IMR-90 (cell line): ENCODE data around the gene DCAF5. TPM values are rescaled to one million over a fixed set of nuclear protein-coding genes. Genes with fewer than 3 reads are reported as not detected.

ENCODE experiments used
- ATAC-seq: fragments of 200-7000 bp; cut with Tn5 transposase; 2 replicates; pipeline ENCODE4 v1.9.1; 2020; ENCODE audit warnings: low read depth, mild to moderate bottlenecking, moderate library complexity
- BruUV-seq: library from RNA; stranded (reverse); fragments of 400-500 nt; replicated peaks from 2 replicates; lab custom pipeline; 2021; lab: Mats Ljungman, UMichigan
- CTCF ChIA-PET: fragments of 300-600 bp; formaldehyde crosslinking; extraction: SDS; loops from one replicate; lab custom pipeline; 2021; ENCODE audit warnings: antibody characterized with exemption; lab: Yijun Ruan, JAX
- POLR2A ChIA-PET: fragments of 300-600 bp; sonication (Branson Sonifier 250); formaldehyde crosslinking; loops from one replicate; lab custom pipeline; 2022; ENCODE audit warnings: antibody characterized with exemption; ENCODE audit not compliant: unreplicated experiment; lab: Charles Lee
- DNase-seq: peaks from one replicate; pipeline ENCODE4 v3.0.0; 2013
- H2AFZ ChIP-seq: replicated peaks from 2 replicates; pipeline ENCODE3; 2013; ENCODE audit warnings: low read length, mild to moderate bottlenecking; ENCODE audit not compliant: poor library complexity
- H2AK5ac ChIP-seq: 2 replicates; pipeline ENCODE4 v1.6.1; 2013; ENCODE audit warnings: low read depth, low read length, inconsistent platforms
- H2AK9ac ChIP-seq: replicated peaks from 2 replicates; pipeline ENCODE3; 2013; ENCODE audit warnings: mild to moderate bottlenecking, low read depth, low read length, moderate library complexity; ENCODE audit not compliant: poor library complexity
- H2BK120ac ChIP-seq: 2 replicates; pipeline ENCODE4 v1.6.1; 2013; ENCODE audit warnings: low read depth, low read length, inconsistent platforms
- H2BK15ac ChIP-seq: 3 replicates; pipeline ENCODE4 v1.6.1; 2013; ENCODE audit warnings: low read depth, low read length, inconsistent platforms
- H2BK20ac ChIP-seq: 2 replicates; pipeline ENCODE4 v1.6.1; 2013; ENCODE audit warnings: low read depth, mild to moderate bottlenecking, inconsistent platforms, low read length, moderate library complexity
- H2BK5ac ChIP-seq: 2 replicates; pipeline ENCODE4 v1.6.1; 2013; ENCODE audit warnings: mild to moderate bottlenecking, low read depth, low read length, inconsistent platforms; ENCODE audit not compliant: poor library complexity, severe bottlenecking
- H3K14ac ChIP-seq: replicated peaks from 2 replicates; pipeline ENCODE4 v1.6.1; 2013; ENCODE audit warnings: low read depth, low read length, inconsistent platforms
- H3K18ac ChIP-seq: 2 replicates; pipeline ENCODE4 v1.6.1; 2013; ENCODE audit warnings: low read depth, low read length, control low read depth
- H3K23ac ChIP-seq: 2 replicates; pipeline ENCODE4 v1.6.1; 2013; ENCODE audit warnings: low read depth, low read length, inconsistent platforms
- H3K27ac ChIP-seq: 2 replicates; pipeline ENCODE4 v1.5.1; 2013; ENCODE audit warnings: mild to moderate bottlenecking, control low read depth, low read length; ENCODE audit not compliant: insufficient read depth
- H3K27me3 ChIP-seq: 2 replicates; pipeline ENCODE4 v1.6.1; 2013; ENCODE audit warnings: low read length; ENCODE audit not compliant: control insufficient read depth, insufficient read depth
- H3K36me3 ChIP-seq: 2 replicates; pipeline ENCODE4 v1.6.1; 2013; ENCODE audit warnings: low read length, mixed read lengths; ENCODE audit not compliant: control insufficient read depth, insufficient read depth
- H3K4ac ChIP-seq: 2 replicates; pipeline ENCODE4 v1.6.1; 2013; ENCODE audit warnings: low read depth, low read length, inconsistent platforms
- H3K4me1 ChIP-seq: 2 replicates; pipeline ENCODE4 v1.6.1; 2013; ENCODE audit warnings: low read length, mixed read lengths; ENCODE audit not compliant: control insufficient read depth, insufficient read depth
- H3K4me2 ChIP-seq: 2 replicates; pipeline ENCODE4 v1.6.1; 2013; ENCODE audit warnings: low read depth, mild to moderate bottlenecking, control low read depth, low read length, moderate library complexity
- H3K4me3 ChIP-seq: 2 replicates; pipeline ENCODE4 v1.5.1; 2013; ENCODE audit warnings: low read depth, mild to moderate bottlenecking, control low read depth, low read length, moderate library complexity; ENCODE audit not compliant: insufficient read depth
- H3K56ac ChIP-seq: 2 replicates; pipeline ENCODE4 v1.6.1; 2013; ENCODE audit warnings: low read length, inconsistent platforms; ENCODE audit not compliant: insufficient read depth; ENCODE audit errors: extremely low read depth
- H3K79me1 ChIP-seq, 2 experiments: 2 replicates each; pipeline ENCODE4 v1.6.1; 2013; ENCODE audit warnings: low read length in 2 of 2, inconsistent platforms in 1 of 2, low read depth in 1 of 2
- H3K9ac ChIP-seq: 2 replicates; pipeline ENCODE4 v1.6.1; 2013; ENCODE audit warnings: low read depth, low read length, control low read depth
- H3K9me1 ChIP-seq: 2 replicates; pipeline ENCODE4 v1.6.1; 2013; ENCODE audit warnings: low read length, inconsistent platforms; ENCODE audit not compliant: insufficient read depth
- H3K9me3 ChIP-seq: 2 replicates; pipeline ENCODE4 v1.6.1; 2013; ENCODE audit warnings: low read length; ENCODE audit not compliant: control insufficient read depth, insufficient read depth
- H4K20me1 ChIP-seq: 2 replicates; pipeline ENCODE4 v1.6.1; 2013; ENCODE audit warnings: low read length, inconsistent platforms; ENCODE audit not compliant: insufficient read depth
- H4K5ac ChIP-seq: 2 replicates; pipeline ENCODE4 v1.6.1; 2013; ENCODE audit warnings: mild to moderate bottlenecking, low read depth, low read length, control low read depth
- H4K8ac ChIP-seq, 2 experiments: 2 replicates each; pipeline ENCODE4 v1.6.1; 2013; ENCODE audit warnings: low read depth in 2 of 2, low read length in 2 of 2, control low read depth in 1 of 2, inconsistent platforms in 1 of 2
- H4K91ac ChIP-seq: 2 replicates; pipeline ENCODE4 v1.6.1; 2013; ENCODE audit warnings: low read depth, low read length, inconsistent platforms; ENCODE audit not compliant: insufficient read depth
- BHLHE40 ChIP-seq: fragments of 150-350 bp; IDR thresholded peaks from 2 replicates; pipeline ENCODE4 v1.6.1; 2016; ENCODE audit warnings: mild to moderate bottlenecking, low read depth, low read length
- MAFK ChIP-seq: IDR thresholded peaks from 2 replicates; pipeline ENCODE4 v1.6.1; 2012; ENCODE audit warnings: low read depth, low read length, improper control_type of control experiment
- MAZ ChIP-seq: IDR thresholded peaks from 2 replicates; pipeline ENCODE4 v1.6.1; 2012; ENCODE audit warnings: low read depth, mild to moderate bottlenecking, low read length, improper control_type of control experiment, moderate library complexity, borderline replicate concordance
- POLR2A ChIP-seq: IDR thresholded peaks from 2 replicates; pipeline ENCODE4 v1.6.1; 2012; ENCODE audit warnings: mild to moderate bottlenecking, low read depth, low read length
- RAD21 ChIP-seq: IDR thresholded peaks from 2 replicates; pipeline ENCODE4 v1.6.1; 2012; ENCODE audit warnings: low read length, improper control_type of control experiment
- RCOR1 ChIP-seq: IDR thresholded peaks from 2 replicates; pipeline ENCODE4 v1.6.1; 2012; ENCODE audit warnings: mild to moderate bottlenecking, low read length, improper control_type of control experiment; ENCODE audit not compliant: insufficient replicate concordance
- WGBS, 2 experiments: methylation state at CpG; one replicate each; pipeline versions ENCODE4 v1.1.5 to v1.1.7; 2013; ENCODE audit warnings: missing lambda C conversion rate in 2 of 2; ENCODE audit not compliant: insufficient read length in 1 of 2; ENCODE audit errors: extremely low coverage in 2 of 2; 5-methylcytosine and 5-hydroxymethylcytosine counted together
- dilution Hi-C: fragments of 300-500 bp; cut with HindIII; formaldehyde crosslinking; loops from one replicate; pipeline ENCODE4 v1.14.3; 2018; ENCODE audit warnings: low sequenced_read_pairs; ENCODE audit not compliant: unreplicated experiment
- in situ Hi-C: fragments of 300-500 bp; cut with MboI; formaldehyde crosslinking; loops from 3 replicates; pipeline ENCODE4 v1.14.3; 2019; ENCODE audit warnings: low sequenced_read_pairs, inconsistent platforms, mixed read lengths
- intact Hi-C: fragments of 100-400 bp; cut with micrococcal nuclease; formaldehyde crosslinking; loops from 2 replicates; pipeline ENCODE4 v1.10.0; 2022
- polyA plus RNA-seq, 3 experiments: library from polyadenylated mRNA; depleted of rRNA; stranded (reverse); fragments of >200 nt; gene quantifications; 2 replicates each; pipeline ENCODE4 v1.2.3, GENCODE V29; 2012; ENCODE audit warnings: low replicate concordance in 1 of 3
- total RNA-seq: library from RNA; depleted of rRNA; stranded (reverse); fragments of >200 nt; gene quantifications from 2 replicates; pipeline ENCODE4 v1.2.3, GENCODE V29; 2012
- TF ChIP-seq, protein P1 (sequence below): fragments of 150-350 bp; IDR thresholded peaks from 2 replicates; pipeline ENCODE4 v1.6.1; 2016; ENCODE audit warnings: low read depth, mild to moderate bottlenecking, low read length, moderate library complexity, borderline replicate concordance
- TF ChIP-seq, protein P2 (sequence below): conservative IDR thresholded peaks from 2 replicates; pipeline ENCODE4 v1.5.1; 2012; ENCODE audit warnings: mild to moderate bottlenecking, low read depth, low read length, improper control_type of control experiment

DCAF5 gene
- total and polyA plus RNA-seq, 2 of the 4 experiments (the other 2 are of a cell fraction) = 17.6 to 30.4 TPM

GRCh38 chr14:69055999-69056788 lies 96.7 kb downstream of the DCAF5 start:
- dilution Hi-C loops = no loop called here
- Histone ChIP-seq H3K27me3 (no peaks in the 10 kb centered on the region), H3K9me3 (no peaks in the 10 kb centered on the region), H4K91ac (peak overlapping the region; percentile 57), H3K9ac (no peak overlapping the region), H3K27ac (peak overlapping the region; percentile 52; the same call in 1 of the 2 replicates), H2AK5ac (peak overlapping the region; percentile 89), H2BK20ac (peak overlapping the region; percentile 65), H4K8ac (peak overlapping the region in 1 of 2 experiments; percentile 43; a peak in 1 of 4 replicates), H4K20me1 (peaks cover 11% of the 10 kb centered on the region; the same call in 1 of the 2 replicates), H3K56ac (no peak overlapping the region), H2AFZ (no peak overlapping the region), H2BK5ac (peak overlapping the region; percentile 66), H3K4ac (peak overlapping the region; percentile 53), H3K4me1 (peaks cover 37% of the 10 kb centered on the region), H3K23ac (peak overlapping the region; percentile 63; the same call in 1 of the 2 replicates), H3K9me1 (peaks cover 48% of the 10 kb centered on the region), H3K36me3 (peaks cover 24% of the 10 kb centered on the region), H2BK120ac (peak overlapping the region; percentile 21; the same call in 1 of the 2 replicates), H4K5ac (peak overlapping the region; percentile 51), H3K18ac (peak overlapping the region; percentile 72; the same call in 1 of the 2 replicates), H3K79me1 (peaks cover 44 to 79% of the 10 kb centered on the region in 2 experiments), H3K4me3 (no peak overlapping the region), H3K14ac (peak overlapping the region; percentile 74; the same call in 1 of the 2 replicates), H3K4me2 (no peak overlapping the region), H2BK15ac (peak overlapping the region; percentile 51; the same call in 2 of the 3 replicates), H2AK9ac (peak overlapping the region; percentile 56)
- in situ Hi-C loops = no loop called here
- BruUV-seq = no TSS peak
- WGBS, 2 experiments = 64% methylated on average over 3 of the region's 3 CpGs; no CpG with 5 or more reads in 1 of the 2 experiments
- TF ChIP-seq MAZ (no peak), MAFK (no peak), RAD21 (no peak), POLR2A (no peak; the same call in 1 of the 2 replicates), BHLHE40 (no peak), RCOR1 (no peak)
- TF ChIP-seq, protein P1, sequence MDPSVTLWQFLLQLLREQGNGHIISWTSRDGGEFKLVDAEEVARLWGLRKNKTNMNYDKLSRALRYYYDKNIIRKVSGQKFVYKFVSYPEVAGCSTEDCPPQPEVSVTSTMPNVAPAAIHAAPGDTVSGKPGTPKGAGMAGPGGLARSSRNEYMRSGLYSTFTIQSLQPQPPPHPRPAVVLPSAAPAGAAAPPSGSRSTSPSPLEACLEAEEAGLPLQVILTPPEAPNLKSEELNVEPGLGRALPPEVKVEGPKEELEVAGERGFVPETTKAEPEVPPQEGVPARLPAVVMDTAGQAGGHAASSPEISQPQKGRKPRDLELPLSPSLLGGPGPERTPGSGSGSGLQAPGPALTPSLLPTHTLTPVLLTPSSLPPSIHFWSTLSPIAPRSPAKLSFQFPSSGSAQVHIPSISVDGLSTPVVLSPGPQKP = no peak
- TF ChIP-seq, protein P2, sequence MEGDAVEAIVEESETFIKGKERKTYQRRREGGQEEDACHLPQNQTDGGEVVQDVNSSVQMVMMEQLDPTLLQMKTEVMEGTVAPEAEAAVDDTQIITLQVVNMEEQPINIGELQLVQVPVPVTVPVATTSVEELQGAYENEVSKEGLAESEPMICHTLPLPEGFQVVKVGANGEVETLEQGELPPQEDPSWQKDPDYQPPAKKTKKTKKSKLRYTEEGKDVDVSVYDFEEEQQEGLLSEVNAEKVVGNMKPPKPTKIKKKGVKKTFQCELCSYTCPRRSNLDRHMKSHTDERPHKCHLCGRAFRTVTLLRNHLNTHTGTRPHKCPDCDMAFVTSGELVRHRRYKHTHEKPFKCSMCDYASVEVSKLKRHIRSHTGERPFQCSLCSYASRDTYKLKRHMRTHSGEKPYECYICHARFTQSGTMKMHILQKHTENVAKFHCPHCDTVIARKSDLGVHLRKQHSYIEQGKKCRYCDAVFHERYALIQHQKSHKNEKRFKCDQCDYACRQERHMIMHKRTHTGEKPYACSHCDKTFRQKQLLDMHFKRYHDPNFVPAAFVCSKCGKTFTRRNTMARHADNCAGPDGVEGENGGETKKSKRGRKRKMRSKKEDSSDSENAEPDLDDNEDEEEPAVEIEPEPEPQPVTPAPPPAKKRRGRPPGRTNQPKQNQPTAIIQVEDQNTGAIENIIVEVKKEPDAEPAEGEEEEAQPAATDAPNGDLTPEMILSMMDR = 0 out of 2 replicates have a peak, but pooled peaks have one; percentile 7
- ATAC-seq (no peak), DNase-seq (peak; percentile 54)
- ChIA-PET CTCF (interaction anchor here (0.9 kb wide), 1 partner anchor 34 kb away, joined by 3 read pairs; no protein-coding TSS in a partner anchor), POLR2A (interaction anchor here (1.0 kb wide), 1 partner anchor 77 kb away, joined by 4 read pairs; the partner anchor contains the start of gene ACTN1)
- intact Hi-C loops = no loop called here
